HEK293T (cell line): ENCODE results near the gene CHMP1A.
"Not testable (repeated sequence)": the region's sequence is repeated elsewhere in the genome, so short reads cannot be mapped to it uniquely, and the experiment has no call there.

Experiments
- ARNT ChIP-seq: fragments of 450-650 bp; IDR thresholded peaks from 2 replicates; pipeline ENCODE4 v1.6.1; 2017; ENCODE audit warnings: mild to moderate bottlenecking
- BHLHE40 ChIP-seq: fragments of 450-650 bp; IDR thresholded peaks from 2 replicates; pipeline ENCODE4 v1.6.1; 2016; ENCODE audit warnings: mild to moderate bottlenecking, moderate library complexity, borderline replicate concordance
- CTBP1 ChIP-seq: fragments of 450-650 bp; IDR thresholded peaks from 2 replicates; pipeline ENCODE4 v1.6.1; 2016; ENCODE audit warnings: borderline replicate concordance
- FOXA1 ChIP-seq: fragments of 450-650 bp; IDR thresholded peaks from 2 replicates; pipeline ENCODE4 v1.6.1; 2016; ENCODE audit warnings: mild to moderate bottlenecking
- FOXM1 ChIP-seq: fragments of 450-650 bp; IDR thresholded peaks from 2 replicates; pipeline ENCODE4 v1.6.1; 2017; ENCODE audit warnings: mild to moderate bottlenecking, borderline replicate concordance
- HDGF ChIP-seq: fragments of 450-650 bp; IDR thresholded peaks from 2 replicates; pipeline ENCODE4 v1.6.1; 2017; ENCODE audit warnings: antibody characterized with exemption, borderline replicate concordance
- NFRKB ChIP-seq: fragments of 450-650 bp; IDR thresholded peaks from 2 replicates; pipeline ENCODE4 v1.6.1; 2016; ENCODE audit warnings: mild to moderate bottlenecking, moderate library complexity
- PKNOX1 ChIP-seq: fragments of 450-650 bp; IDR thresholded peaks from 2 replicates; pipeline ENCODE4 v1.6.1; 2016
- SP1 ChIP-seq: fragments of 450-650 bp; IDR thresholded peaks from 2 replicates; pipeline ENCODE4 v1.6.1; 2017
- SUZ12 ChIP-seq: fragments of 450-650 bp; IDR thresholded peaks from 2 replicates; pipeline ENCODE4 v1.6.1; 2016; ENCODE audit warnings: mild to moderate bottlenecking
- TARDBP ChIP-seq: fragments of 450-650 bp; IDR thresholded peaks from 2 replicates; pipeline ENCODE4 v1.6.1; 2016
- ZNF384 ChIP-seq: fragments of 450-650 bp; IDR thresholded peaks from 2 replicates; pipeline ENCODE4 v1.6.1; 2016

- TF ChIP-seq ZNF384, SP1, PKNOX1, ARNT, TARDBP, NFRKB, FOXA1, CTBP1, BHLHE40, FOXM1, HDGF, SUZ12: not testable (repeated sequence)
Measured at GRCh38 chr16:89694784-89695085, 37.2 kb upstream of the CHMP1A start.
